BLaER1 (cell line): ENCODE results near the gene PWWP2B.

Experiments used
- H3K27ac ChIP-seq: shearing (Covaris generic); formaldehyde crosslinking; 2 replicates; pipeline ENCODE4 v1.8.1; 2022
- H3K27me3 ChIP-seq: shearing (Covaris generic); formaldehyde crosslinking; 2 replicates; pipeline ENCODE4 v1.8.1; 2022
- H3K36me3 ChIP-seq: shearing (Covaris generic); formaldehyde crosslinking; 2 replicates; pipeline ENCODE4 v1.8.1; 2022
- H3K4me1 ChIP-seq: shearing (Covaris generic); formaldehyde crosslinking; 2 replicates; pipeline ENCODE4 v1.8.1; 2022
- H3K4me2 ChIP-seq: shearing (Covaris generic); formaldehyde crosslinking; 2 replicates; pipeline ENCODE4 v1.8.1; 2022
- H3K4me3 ChIP-seq: shearing (Covaris generic); formaldehyde crosslinking; 2 replicates; pipeline ENCODE4 v1.8.1; 2022
- H3K9ac ChIP-seq: shearing (Covaris generic); formaldehyde crosslinking; 2 replicates; pipeline ENCODE4 v1.8.1; 2022
- H3K9me3 ChIP-seq: shearing (Covaris generic); formaldehyde crosslinking; 2 replicates; pipeline ENCODE4 v1.8.1; 2022
- H4K20me1 ChIP-seq: shearing (Covaris generic); formaldehyde crosslinking; 2 replicates; pipeline ENCODE4 v1.8.1; 2022
- Cebpa-rat ChIP-seq: shearing (Covaris generic); IDR thresholded peaks from 2 replicates; pipeline ENCODE4 v1.8.1; 2022

Gene PWWP2B

GRCh38 chr10:132465889-132466519, 69.0 kb downstream of the PWWP2B start:
- peaks cover 76% of the 10 kb centered on the region for H3K4me1 ChIP-seq
- no peak overlapping the region for H3K27ac ChIP-seq
- H3K4me2 ChIP-seq, result no peak overlapping the region
- TF ChIP-seq Cebpa-rat, result no peak
- H3K9ac ChIP-seq, result no peak overlapping the region
- no peaks in the 10 kb centered on the region for H3K36me3 ChIP-seq
- H3K4me3 ChIP-seq, result no peak overlapping the region
- peaks cover 20% of the 10 kb centered on the region; the same call in 1 of the 2 replicates for H4K20me1 ChIP-seq
- H3K27me3 ChIP-seq, result no peaks in the 10 kb centered on the region
- no peaks in the 10 kb centered on the region for H3K9me3 ChIP-seq

GRCh38 chr10:132466520-132467463, 69.8 kb downstream of the PWWP2B start:
- no peaks in the 10 kb centered on the region for H3K36me3 ChIP-seq
- no peaks in the 10 kb centered on the region for H3K27me3 ChIP-seq
- peaks cover 74% of the 10 kb centered on the region for H3K4me1 ChIP-seq
- peaks cover 15% of the 10 kb centered on the region; the same call in 1 of the 2 replicates for H4K20me1 ChIP-seq
- H3K4me2 ChIP-seq, result no peak overlapping the region
- TF ChIP-seq Cebpa-rat, result no peak
- no peak overlapping the region for H3K4me3 ChIP-seq
- H3K9ac ChIP-seq, result no peak overlapping the region
- peaks cover 1% of the 10 kb centered on the region; the same call in 1 of the 2 replicates for H3K9me3 ChIP-seq
- H3K27ac ChIP-seq, result no peak overlapping the region
